Endothelial cell of umbilical vein (primary cell): ENCODE data around the gene FBXO22. TPM values are rescaled to one million over a fixed set of nuclear protein-coding genes. Genes with fewer than 3 reads are reported as not detected.
"Not testable (repeated sequence)": the region's sequence is repeated elsewhere in the genome, so short reads cannot be mapped to it uniquely, and the experiment has no call there.

Experiments
- BruUV-seq: library from RNA; stranded (reverse); fragments of 400-500 nt; replicated peaks from 2 replicates; lab custom pipeline; 2021; lab: Mats Ljungman, UMichigan
- CTCF ChIA-PET: fragments of 300-600, 350-600 bp; sonication (Branson Sonifier 250); formaldehyde crosslinking; loops from one replicate; lab custom pipeline; 2021; ENCODE audit warnings: antibody characterized with exemption, inconsistent platforms; lab: Charles Lee
- POLR2A ChIA-PET: fragments of 300-600, 350-600 bp; sonication (Branson Sonifier 250); formaldehyde crosslinking; loops from one replicate; lab custom pipeline; 2021; ENCODE audit warnings: antibody characterized with exemption, inconsistent platforms; lab: Charles Lee
- DNase-seq: peaks from one replicate; pipeline ENCODE4 v3.0.0-alpha.2; 2011; ENCODE audit warnings: low read depth, low spot score
- FAIRE-seq: peaks from 2 replicates; lab custom pipeline; 2011; peaks lifted over from hg19 to GRCh38; lab: Jason Lieb, UNC
- H2AFZ ChIP-seq: 2 replicates; pipeline ENCODE4 v1.6.0; 2012; ENCODE audit warnings: low read depth, low read length, control low read depth, inconsistent platforms
- H3K27ac ChIP-seq: 2 replicates; pipeline ENCODE4 v1.5.1; 2011; ENCODE audit warnings: low read depth, mild to moderate bottlenecking, control low read depth, low read length, moderate library complexity; ENCODE audit not compliant: insufficient read depth
- H3K27me3 ChIP-seq, 2 experiments: 2 replicates each; pipeline versions ENCODE4 v1.6.0 to v1.6.1; 2011; ENCODE audit warnings: low read length in 2 of 2, mixed read lengths in 1 of 2; ENCODE audit not compliant: control insufficient read depth in 2 of 2, insufficient read depth in 2 of 2
- H3K36me3 ChIP-seq, 2 experiments: 2 replicates in 1 of 2; 3 replicates in 1 of 2; pipeline ENCODE4 v1.5.1; 2011; ENCODE audit warnings: low read length in 2 of 2, mild to moderate bottlenecking in 1 of 2, moderate library complexity in 1 of 2; ENCODE audit not compliant: control insufficient read depth in 2 of 2, insufficient read depth in 2 of 2; ENCODE audit errors: extremely low read depth in 1 of 2
- H3K4me1 ChIP-seq: 3 replicates; pipeline ENCODE4 v1.5.1; 2011; ENCODE audit warnings: mild to moderate bottlenecking, low read length; ENCODE audit not compliant: control insufficient read depth, insufficient read depth; ENCODE audit errors: extremely low read depth
- H3K4me2 ChIP-seq: 2 replicates; pipeline ENCODE4 v1.6.1; 2011; ENCODE audit warnings: low read length, control low read depth, mixed read lengths; ENCODE audit not compliant: insufficient read depth
- H3K4me3 ChIP-seq, 3 experiments: fragments of 200-600 bp in 1 of 3; sonication (generic), shearing (Covaris generic) in 1 of 3; replicated peaks in 1 of 3; 2 replicates each; pipeline ENCODE4 v1.5.1; 2011 to 2016; ENCODE audit warnings: control low read depth in 3 of 3, low read length in 3 of 3, mild to moderate bottlenecking in 2 of 3, inconsistent platforms in 1 of 3, low read depth in 1 of 3, moderate library complexity in 1 of 3; ENCODE audit not compliant: insufficient read depth in 1 of 3
- H3K79me2 ChIP-seq: 2 replicates; pipeline ENCODE4 v1.6.0; 2012; ENCODE audit warnings: low read length, inconsistent platforms; ENCODE audit not compliant: control insufficient read depth, insufficient read depth
- H3K9ac ChIP-seq: replicated peaks from 2 replicates; pipeline ENCODE3; 2011; ENCODE audit warnings: low read length, control low read depth; ENCODE audit not compliant: insufficient read depth; ENCODE audit errors: extremely low read depth
- H3K9me1 ChIP-seq: replicated peaks from 3 replicates; pipeline ENCODE4 v1.6.0; 2011; ENCODE audit warnings: mild to moderate bottlenecking, low read length; ENCODE audit not compliant: control insufficient read depth, insufficient read depth; ENCODE audit errors: extremely low read depth
- H3K9me3 ChIP-seq: replicated peaks from 2 replicates; pipeline ENCODE4 v1.5.1; 2012; ENCODE audit warnings: low read length, inconsistent platforms; ENCODE audit not compliant: control insufficient read depth, insufficient read depth
- H4K20me1 ChIP-seq: replicated peaks from 2 replicates; pipeline ENCODE3; 2011; ENCODE audit warnings: mild to moderate bottlenecking, low read length; ENCODE audit not compliant: control insufficient read depth, insufficient read depth; ENCODE audit errors: extremely low read depth
- EZH2 ChIP-seq: IDR thresholded peaks from 2 replicates; pipeline ENCODE4 v1.6.1; 2012; ENCODE audit warnings: borderline replicate concordance, low read depth, mild to moderate bottlenecking, moderate library complexity, low read length, inconsistent platforms; ENCODE audit not compliant: severe bottlenecking
- FOS ChIP-seq: IDR thresholded peaks from 2 replicates; pipeline ENCODE4 v1.6.1; 2011; ENCODE audit warnings: mild to moderate bottlenecking, low read length, moderate library complexity, borderline replicate concordance; ENCODE audit not compliant: insufficient read depth
- GATA2 ChIP-seq: IDR thresholded peaks from 2 replicates; pipeline ENCODE4 v1.7.0; 2011; ENCODE audit warnings: low read depth, mild to moderate bottlenecking, moderate library complexity, mixed read lengths, low read length; ENCODE audit not compliant: insufficient read length, insufficient read depth
- JUN ChIP-seq: IDR thresholded peaks from 2 replicates; pipeline ENCODE4 v1.6.1; 2011; ENCODE audit warnings: borderline replicate concordance, low read depth; ENCODE audit not compliant: insufficient read length, insufficient read depth
- MYC ChIP-seq: IDR thresholded peaks from one replicate; pipeline ENCODE4 v1.6.1; 2011; ENCODE audit warnings: mild to moderate bottlenecking, low read depth, low read length
- POLR2A ChIP-seq: IDR thresholded peaks from 2 replicates; pipeline ENCODE4 v1.6.1; 2012; ENCODE audit warnings: low read depth, mild to moderate bottlenecking, control low read depth, low read length
- POLR2AphosphoS5 ChIP-seq: IDR thresholded peaks from 2 replicates; pipeline ENCODE4 v1.6.1; 2012; ENCODE audit warnings: low read depth, mild to moderate bottlenecking, control low read depth, low read length, moderate library complexity; ENCODE audit not compliant: insufficient read depth
- dilution Hi-C: fragments of 300-500 bp; cut with MboI; formaldehyde crosslinking; loops from one replicate; pipeline ENCODE4 v1.15.0; 2019; ENCODE audit warnings: low sequenced_read_pairs; ENCODE audit not compliant: extremely low pct_ligation_motif_present
- intact Hi-C: fragments of 100-400 bp; cut with micrococcal nuclease; formaldehyde crosslinking; loops from one replicate; pipeline ENCODE4 v1.10.0; 2022
- polyA plus RNA-seq, 4 experiments: library from polyadenylated mRNA; depleted of rRNA in 3 of 4; stranded (reverse) in 3 of 4; unstranded in 1 of 4; fragments of >200 nt; gene quantifications; 2 replicates each; pipeline versions ENCODE4 v1.2.1 to v1.2.3, GENCODE V29; 2011 to 2012; ENCODE audit warnings: missing spikeins in 1 of 4
- total RNA-seq: library from RNA; stranded (reverse); gene quantifications from 2 replicates; pipeline ENCODE4 v1.2.3, GENCODE V29; 2021
- TF ChIP-seq, protein P1 (sequence below), 2 donors: IDR thresholded peaks; 1 replicate in 1 of 2; 2 replicates in 1 of 2; pipeline ENCODE4 v1.5.1; 2011; ENCODE audit warnings: low read length in 2 of 2, mild to moderate bottlenecking in 2 of 2, moderate library complexity in 2 of 2, control low read depth in 1 of 2, inconsistent platforms in 1 of 2, low read depth in 1 of 2; ENCODE audit not compliant: insufficient read depth in 1 of 2; ENCODE audit errors: extremely low read depth in 1 of 2
- TF ChIP-seq, protein P2 (sequence below): IDR thresholded peaks from 2 replicates; pipeline ENCODE4 v1.6.1; 2011; ENCODE audit not compliant: insufficient read depth, insufficient read length

Gene FBXO22
- total and polyA plus RNA-seq, 2 donors (not counting 3 experiments of a cell fraction or from before 2014, with no cell fraction given), result 20.8 to 41.6 TPM

DNA sequence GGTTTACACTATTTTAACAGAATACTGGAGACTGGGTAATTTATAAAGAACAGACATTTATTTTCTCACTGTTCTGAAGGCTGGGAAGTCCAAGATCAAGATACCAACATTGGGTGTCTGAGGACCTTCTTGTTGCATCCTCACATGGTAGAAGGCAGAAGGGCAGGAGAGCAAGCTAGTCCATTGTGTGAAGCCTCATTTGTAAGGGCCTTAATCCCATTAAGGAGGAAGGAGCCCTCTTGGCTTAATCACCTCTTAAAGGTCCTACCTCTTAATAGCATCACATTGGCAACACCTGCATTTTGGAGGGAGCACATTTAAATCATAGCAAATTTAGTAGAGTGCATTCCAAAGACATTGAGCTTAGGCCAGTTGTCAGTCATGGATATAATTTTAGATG, 34.2 kb upstream of the FBXO22 start:
- Histone ChIP-seq H3K79me2 (peaks cover 13% of the 10 kb centered on the region), H3K9me3 (no peaks in the 10 kb centered on the region), H3K4me2 (no peak overlapping the region), H3K4me1 (no peaks in the 10 kb centered on the region), H3K36me3 (peaks cover 0 to 6% of the 10 kb centered on the region in 2 experiments), H3K9ac (no peak overlapping the region), H3K27me3 (no peaks in the 10 kb centered on the region), H4K20me1 (no peaks in the 10 kb centered on the region), H3K27ac (no peak overlapping the region), H3K9me1 (no peaks in the 10 kb centered on the region), H2AFZ (no peak overlapping the region), H3K4me3 (no peak overlapping the region)
- intact Hi-C loops, result no loop called here
- FAIRE-seq (no peak), DNase-seq (no peak)
- BruUV-seq, result no TSS peak
- ChIA-PET POLR2A (no interaction called here), CTCF (interaction anchor here (0.6 kb wide), 1 partner anchor 29 kb away, joined by 3 read pairs; no protein-coding TSS in a partner anchor)
- TF ChIP-seq EZH2, result no peak
- TF ChIP-seq MYC, result no peak
- TF ChIP-seq, protein P1, sequence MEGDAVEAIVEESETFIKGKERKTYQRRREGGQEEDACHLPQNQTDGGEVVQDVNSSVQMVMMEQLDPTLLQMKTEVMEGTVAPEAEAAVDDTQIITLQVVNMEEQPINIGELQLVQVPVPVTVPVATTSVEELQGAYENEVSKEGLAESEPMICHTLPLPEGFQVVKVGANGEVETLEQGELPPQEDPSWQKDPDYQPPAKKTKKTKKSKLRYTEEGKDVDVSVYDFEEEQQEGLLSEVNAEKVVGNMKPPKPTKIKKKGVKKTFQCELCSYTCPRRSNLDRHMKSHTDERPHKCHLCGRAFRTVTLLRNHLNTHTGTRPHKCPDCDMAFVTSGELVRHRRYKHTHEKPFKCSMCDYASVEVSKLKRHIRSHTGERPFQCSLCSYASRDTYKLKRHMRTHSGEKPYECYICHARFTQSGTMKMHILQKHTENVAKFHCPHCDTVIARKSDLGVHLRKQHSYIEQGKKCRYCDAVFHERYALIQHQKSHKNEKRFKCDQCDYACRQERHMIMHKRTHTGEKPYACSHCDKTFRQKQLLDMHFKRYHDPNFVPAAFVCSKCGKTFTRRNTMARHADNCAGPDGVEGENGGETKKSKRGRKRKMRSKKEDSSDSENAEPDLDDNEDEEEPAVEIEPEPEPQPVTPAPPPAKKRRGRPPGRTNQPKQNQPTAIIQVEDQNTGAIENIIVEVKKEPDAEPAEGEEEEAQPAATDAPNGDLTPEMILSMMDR (IDR thresholded peaks at IDR 0.05; ENCODE audit: extremely low read depth in 1 of 2, insufficient read depth in 1 of 2, low read depth in 1 of 2, low read length in 2 of 2), result no peak
- TF ChIP-seq JUN, result no peak
- no peak for TF ChIP-seq FOS
- TF ChIP-seq, protein P2, sequence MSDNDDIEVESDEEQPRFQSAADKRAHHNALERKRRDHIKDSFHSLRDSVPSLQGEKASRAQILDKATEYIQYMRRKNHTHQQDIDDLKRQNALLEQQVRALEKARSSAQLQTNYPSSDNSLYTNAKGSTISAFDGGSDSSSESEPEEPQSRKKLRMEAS, result no peak
- TF ChIP-seq POLR2A, result no peak
- no peak for TF ChIP-seq GATA2
- no peak for TF ChIP-seq POLR2AphosphoS5
- dilution Hi-C loops, result no loop called here

DNA sequence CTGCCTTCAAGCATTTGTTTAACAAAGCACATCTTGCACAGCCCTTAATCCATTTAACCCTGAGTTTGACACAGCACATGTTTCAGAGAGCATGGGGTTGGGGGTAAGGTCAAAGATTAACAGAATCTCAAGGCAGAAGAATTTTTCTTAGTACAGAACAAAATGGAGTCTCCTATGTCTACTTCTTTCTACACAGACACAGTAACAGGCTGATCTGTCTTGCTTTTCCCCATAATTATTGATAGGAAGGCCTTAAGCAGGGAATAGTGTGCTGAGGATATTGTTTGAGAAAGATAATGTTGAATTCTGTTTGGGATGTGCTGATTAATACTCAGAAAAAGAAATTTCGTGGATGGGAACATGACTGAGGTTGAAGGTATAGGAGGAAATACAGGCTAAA, 32.1 kb upstream of the FBXO22 start:
- H2AFZ ChIP-seq, H3K9me3 ChIP-seq, intact Hi-C loops, H3K79me2 ChIP-seq, dilution Hi-C loops, H3K36me3 ChIP-seq, FAIRE-seq, POLR2A ChIA-PET, DNase-seq, BruUV-seq, H3K9ac ChIP-seq, CTCF ChIA-PET, H3K27me3 ChIP-seq, H3K9me1 ChIP-seq, H4K20me1 ChIP-seq, H3K4me2 ChIP-seq, H3K27ac ChIP-seq, H3K4me1 ChIP-seq, H3K4me3 ChIP-seq: not testable (repeated sequence)
